GM08714 (cell line): ENCODE data around the gene TPST2.
A peak's percentile ranks its signal among the peaks of the same experiment; 100 is the strongest.

ENCODE experiments used
- H3K4me3 ChIP-seq: fragments of 200-500 bp; sonication (Bioruptor generic); 2 replicates; pipeline ENCODE4 v1.5.1; 2014; ENCODE audit warnings: mild to moderate bottlenecking, low read length, inconsistent platforms
- ZNF274 ChIP-seq: IDR thresholded peaks from 2 replicates; pipeline ENCODE4 v1.6.1; 2012; ENCODE audit warnings: mild to moderate bottlenecking, low read depth, low read length

Gene TPST2

GRCh38 chr22:26589845-26590736 lies at the start of gene TPST2:
Gene TPST2, minus strand, starts transcription at chr22:26590132. Its CDS starts 48,502 bp downstream, at chr22:26541630.
- peak within 1 kb of the TSS; percentile 85 for H3K4me3 ChIP-seq
- no peak for TF ChIP-seq ZNF274

- H3K4me3 ChIP-seq, result no peak overlapping the region
- no peak for TF ChIP-seq ZNF274
Observed at GRCh38 chr22:26636296-26636695, 46.4 kb upstream of the TPST2 start.

GRCh38 chr22:26635117-26635516 lies 45.2 kb upstream of the TPST2 start:
- no peak for TF ChIP-seq ZNF274
- no peak overlapping the region for H3K4me3 ChIP-seq

GRCh38 chr22:26634189-26634588 lies 44.3 kb upstream of the TPST2 start:
- no peak overlapping the region for H3K4me3 ChIP-seq
- no peak for TF ChIP-seq ZNF274

GRCh38 chr22:26632422-26633155 lies 42.7 kb upstream of the TPST2 start:
- no peak for TF ChIP-seq ZNF274
- H3K4me3 ChIP-seq, result no peak overlapping the region

GRCh38 chr22:26631282-26631681 lies 41.4 kb upstream of the TPST2 start:
- H3K4me3 ChIP-seq, result no peak overlapping the region
- no peak for TF ChIP-seq ZNF274

- TF ChIP-seq ZNF274, result no peak
- no peak overlapping the region for H3K4me3 ChIP-seq
Observed at GRCh38 chr22:26629988-26630761, 40.2 kb upstream of the TPST2 start.

GRCh38 chr22:26624803-26625202 lies 34.9 kb upstream of the TPST2 start:
- TF ChIP-seq ZNF274, result no peak

GRCh38 chr22:26623984-26624383 lies 34.1 kb upstream of the TPST2 start:
- TF ChIP-seq ZNF274, result no peak
- H3K4me3 ChIP-seq, result no peak overlapping the region

More at GRCh38 chr22:26624803-26625202, 34.9 kb upstream of the TPST2 start:
- H3K4me3 ChIP-seq, result no peak overlapping the region

- H3K4me3 ChIP-seq, result no peak within 1 kb of the TSS
- no peak for TF ChIP-seq ZNF274
Observed at GRCh38 chr22:26621663-26622062, 31.7 kb upstream of the TPST2 start, which contains the start of gene CRYBA4. Gene CRYBA4, plus strand, starts transcription at chr22:26621963. Its CDS starts 634 bp downstream, at chr22:26622597.

- TF ChIP-seq ZNF274, result no peak
- no peak overlapping the region for H3K4me3 ChIP-seq
Observed at GRCh38 chr22:26620197-26620596, 30.3 kb upstream of the TPST2 start.

GRCh38 chr22:26619510-26619909 lies 29.6 kb upstream of the TPST2 start:
- TF ChIP-seq ZNF274, result no peak
- no peak overlapping the region for H3K4me3 ChIP-seq

- no peak for TF ChIP-seq ZNF274
- H3K4me3 ChIP-seq, result no peak overlapping the region
Observed at GRCh38 chr22:26618455-26618854, 28.5 kb upstream of the TPST2 start.
